ENCODE results near the gene KRT84.

Gene KRT84

DNA sequence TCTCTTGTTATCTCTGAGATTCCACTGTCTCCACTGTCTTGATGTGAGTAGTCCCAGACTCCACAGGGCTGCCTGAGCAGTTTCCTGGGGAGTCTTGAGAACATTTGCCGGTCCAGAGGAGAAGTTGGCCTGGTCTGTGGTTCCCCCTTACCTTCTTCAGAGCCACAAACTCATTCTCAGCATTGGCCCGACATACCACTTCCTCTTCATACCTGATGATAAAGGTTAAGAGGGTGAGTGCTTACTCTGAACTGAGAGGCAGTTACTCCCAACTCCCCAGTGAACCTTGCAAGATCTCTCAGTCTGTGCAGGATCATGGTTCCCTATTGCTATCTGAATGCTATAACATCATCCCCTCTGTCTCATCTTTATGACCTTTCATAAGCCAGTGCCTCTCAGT is 2.6 kb downstream of the KRT84 start:
- DNase-seq (ENCODE audit: low read depth), result no peak

DNA sequence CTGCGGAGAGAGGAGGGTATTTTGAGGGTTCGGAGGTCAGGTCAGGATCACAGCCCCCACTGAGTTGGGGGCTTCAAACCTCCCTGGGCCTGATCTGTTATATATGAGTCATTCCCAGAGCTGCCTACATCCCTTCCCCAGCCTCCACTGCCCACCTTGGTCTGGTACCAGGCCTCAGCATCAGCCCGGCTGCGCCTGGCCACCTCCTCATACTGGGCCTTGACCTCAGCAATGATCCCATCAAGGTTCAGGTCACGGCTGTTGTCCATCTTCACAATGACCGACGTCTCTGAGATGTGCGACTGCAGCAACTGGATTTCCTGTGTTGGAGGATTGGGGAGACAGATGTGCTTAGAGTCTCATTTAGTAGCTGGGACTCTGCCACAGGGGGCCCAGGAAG is 4.2 kb downstream of the KRT84 start:
- no peak for DNase-seq (ENCODE audit: low read depth)

DNA sequence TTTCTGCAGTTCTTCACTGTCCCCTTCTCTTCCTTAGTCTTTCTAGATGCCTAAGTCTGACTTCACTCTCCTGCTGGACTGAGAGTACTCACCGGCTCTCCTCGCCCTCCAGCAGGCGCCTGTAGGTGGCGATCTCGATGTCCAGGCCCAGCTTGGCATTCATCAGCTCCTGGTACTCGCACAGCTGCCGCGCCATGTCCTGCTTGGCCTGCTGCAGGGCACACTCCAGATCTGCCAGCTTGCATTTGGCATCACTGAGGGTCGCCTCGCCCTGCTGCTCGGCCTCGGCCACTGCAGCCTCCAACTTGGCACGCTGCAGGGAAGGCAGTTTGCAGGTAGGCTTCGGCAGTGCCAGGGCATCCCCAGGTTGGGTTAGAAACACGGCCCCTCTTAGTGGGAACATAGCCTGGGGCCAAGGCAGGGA is 5.2 kb downstream of the KRT84 start:
- DNase-seq (ENCODE audit: low read depth), result no peak

DNA sequence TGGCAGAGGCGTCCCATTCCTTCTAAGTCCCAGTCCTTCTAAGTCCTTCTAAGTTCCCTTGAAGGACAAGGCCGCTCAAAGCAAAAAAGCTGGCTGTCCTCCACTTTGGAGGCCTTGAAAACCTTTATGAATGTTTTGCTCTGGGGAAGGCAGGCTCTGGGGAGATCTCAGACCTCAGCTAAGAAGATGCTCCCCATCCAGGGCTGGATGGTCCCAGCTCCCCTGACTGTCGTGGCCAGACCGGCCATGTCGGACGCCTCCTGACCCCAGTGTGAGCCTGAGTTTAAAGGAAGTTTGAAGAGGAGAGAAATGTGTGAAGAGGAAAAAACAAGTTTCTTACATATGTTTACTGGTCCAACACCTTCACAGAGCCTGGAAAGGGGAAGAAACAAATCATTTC is 5.9 kb downstream of the KRT84 start:
- no peak for DNase-seq (ENCODE audit: low read depth)

DNA sequence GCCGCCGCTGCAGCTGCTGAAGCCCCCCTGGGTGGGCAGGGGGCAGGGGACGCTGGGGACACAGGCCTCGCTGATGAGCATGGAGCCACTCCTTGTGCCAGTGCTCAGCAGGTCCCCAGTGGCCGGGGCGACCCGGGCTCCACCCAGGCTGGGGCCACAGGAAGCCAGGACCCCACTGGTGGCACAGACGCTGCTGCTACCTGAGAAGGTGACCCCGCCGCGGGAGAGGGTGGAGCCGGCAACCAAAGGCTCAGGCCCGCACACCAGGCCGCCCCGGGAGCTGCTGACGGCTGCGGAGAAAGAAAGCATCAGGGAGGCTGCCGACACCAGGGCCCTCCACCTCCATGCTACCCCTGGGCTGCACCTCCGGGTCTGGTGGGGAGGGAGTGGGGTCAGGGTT is 7.4 kb downstream of the KRT84 start:
- DNase-seq (ENCODE audit: low read depth), result no peak

DNA sequence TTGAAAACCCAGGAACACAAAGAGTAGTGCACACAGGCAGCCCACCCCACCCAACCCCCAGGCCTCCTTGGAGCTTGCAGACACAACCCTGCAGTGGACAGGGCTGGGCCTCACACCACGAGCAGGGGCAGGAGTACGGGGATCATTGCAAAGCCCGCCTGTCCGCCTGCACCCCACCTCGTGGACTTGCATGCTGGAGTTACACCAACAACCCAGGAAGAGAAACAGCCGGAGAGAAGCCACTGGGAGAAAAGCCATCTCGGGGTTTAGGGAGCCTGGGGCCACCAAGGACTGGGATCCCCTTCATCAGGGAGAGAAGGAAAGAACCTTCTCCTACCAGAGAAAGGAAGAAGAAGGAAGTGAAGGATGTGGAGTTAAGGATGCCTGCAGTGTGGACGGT is 8.2 kb downstream of the KRT84 start:
- DNase-seq (ENCODE audit: low read depth), result no peak

DNA sequence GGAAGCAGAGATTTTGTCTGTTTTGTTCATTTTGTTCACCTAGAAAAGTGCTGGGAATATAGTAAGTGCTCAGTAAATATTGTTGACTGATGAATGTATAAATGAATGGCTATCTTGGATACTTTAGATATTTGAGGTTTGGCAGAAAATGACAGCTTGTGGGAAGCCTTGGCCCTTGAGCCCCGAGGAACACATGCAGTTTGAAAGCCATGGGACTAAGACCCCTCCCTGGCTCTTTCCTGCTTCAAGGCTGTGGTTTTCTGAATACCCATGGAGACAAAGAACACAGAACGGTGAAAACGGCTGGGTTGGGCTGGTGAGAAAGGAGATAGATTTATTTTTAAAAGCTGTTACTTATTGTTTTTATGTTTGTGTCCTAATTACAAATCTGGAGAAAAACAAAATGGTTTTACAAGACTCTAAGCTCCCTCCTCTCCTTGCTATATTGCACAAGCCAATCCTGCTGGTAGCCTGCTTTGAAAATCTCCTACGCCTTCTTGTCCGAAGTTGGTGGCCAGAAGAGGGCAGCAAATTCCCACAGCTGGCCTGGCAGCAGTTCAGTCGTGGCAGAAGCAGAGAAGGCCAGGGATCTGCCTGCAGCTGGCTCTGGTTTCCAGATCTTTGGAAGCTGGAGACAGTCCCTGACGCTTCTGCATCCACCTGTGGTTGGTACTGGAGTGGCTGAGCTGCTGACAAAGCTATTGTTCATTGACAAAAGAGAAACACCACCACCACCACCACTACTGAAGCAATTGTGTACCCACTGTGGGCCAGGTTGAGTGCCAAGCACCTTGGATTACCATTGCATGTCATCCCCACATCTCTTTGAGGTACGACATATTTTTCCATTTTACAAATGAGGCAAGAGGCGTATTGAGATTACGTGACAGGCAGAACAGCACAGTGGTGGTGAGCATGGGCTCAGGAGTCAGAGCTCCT is 13.0 kb downstream of the KRT84 start:
- DNase-seq (ENCODE audit: low read depth), result peak; percentile 55

DNA sequence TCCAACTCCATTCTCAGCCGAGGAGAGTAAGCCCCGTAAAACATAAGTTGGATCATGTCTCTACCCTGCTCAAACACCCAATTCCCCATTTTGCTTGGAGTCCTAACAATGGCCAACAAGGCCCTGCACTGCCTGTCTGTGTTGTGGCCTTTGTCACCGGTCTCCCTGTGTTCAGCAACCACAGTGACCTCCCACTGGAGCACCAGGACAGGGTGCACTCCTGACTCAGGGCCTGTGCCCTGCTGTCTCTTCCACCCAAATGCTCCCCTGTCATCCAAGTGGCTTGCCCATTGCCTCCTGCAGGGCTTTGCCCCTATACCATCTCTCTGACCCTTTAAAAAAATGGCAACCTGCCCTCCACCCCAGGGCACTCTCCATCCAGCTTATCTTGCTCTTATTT is 13.7 kb downstream of the KRT84 start:
- no peak for DNase-seq (ENCODE audit: low read depth)

DNA sequence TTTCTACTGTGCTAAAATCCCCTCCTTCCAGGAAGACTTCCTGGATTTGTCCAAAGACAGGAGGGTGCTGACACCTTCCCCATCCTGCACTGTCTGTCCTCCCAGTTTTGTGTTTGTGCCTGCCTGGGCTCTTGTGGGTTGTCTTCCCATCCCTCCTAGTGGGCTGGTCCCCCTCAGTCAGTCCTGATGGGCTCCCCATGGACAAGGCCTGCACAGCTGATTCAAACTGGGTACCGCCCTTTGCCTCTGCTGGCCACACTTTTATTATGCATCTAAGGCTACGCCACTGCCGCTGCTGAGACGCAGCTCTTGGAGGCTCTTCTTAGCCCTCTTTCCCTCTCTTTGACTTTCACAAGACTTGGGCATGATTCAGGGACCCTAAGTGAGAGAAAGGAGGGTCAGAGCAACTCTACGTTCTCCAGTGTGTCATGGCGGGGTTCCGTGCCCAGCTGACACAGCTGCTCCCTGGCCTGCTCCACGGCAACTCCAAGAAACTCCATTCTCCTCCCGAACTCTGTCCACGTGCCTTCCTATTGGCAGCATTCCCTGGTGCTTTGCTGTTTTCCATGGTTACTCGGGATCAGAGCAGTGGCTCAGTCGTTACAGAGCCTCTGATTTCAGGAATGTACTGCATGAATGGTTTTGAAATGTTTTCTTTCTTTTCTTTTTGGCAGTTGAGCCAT is 14.4 kb downstream of the KRT84 start:
- no peak for DNase-seq (ENCODE audit: low read depth)

DNA sequence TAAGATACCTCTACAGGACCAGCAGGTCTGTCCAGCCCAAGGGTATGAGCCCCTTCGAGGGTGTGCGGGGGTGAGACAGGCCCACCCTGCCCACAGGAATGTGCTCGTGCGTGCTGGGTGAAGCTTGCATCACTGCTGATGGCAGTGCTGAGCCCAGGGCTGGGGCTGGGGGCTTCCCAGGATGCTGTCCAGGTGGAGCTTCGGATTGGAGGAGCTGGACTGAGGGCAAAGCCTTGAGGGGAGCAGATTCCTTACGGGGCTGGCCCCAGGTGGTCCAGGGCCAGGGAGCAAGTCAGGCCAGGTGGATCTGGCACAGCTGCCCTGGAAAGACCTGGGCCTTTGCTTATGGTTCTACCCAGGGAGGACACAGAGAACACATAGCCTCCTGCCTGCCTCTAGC is 15.6 kb downstream of the KRT84 start:
- no peak for DNase-seq (ENCODE audit: low read depth)

DNA sequence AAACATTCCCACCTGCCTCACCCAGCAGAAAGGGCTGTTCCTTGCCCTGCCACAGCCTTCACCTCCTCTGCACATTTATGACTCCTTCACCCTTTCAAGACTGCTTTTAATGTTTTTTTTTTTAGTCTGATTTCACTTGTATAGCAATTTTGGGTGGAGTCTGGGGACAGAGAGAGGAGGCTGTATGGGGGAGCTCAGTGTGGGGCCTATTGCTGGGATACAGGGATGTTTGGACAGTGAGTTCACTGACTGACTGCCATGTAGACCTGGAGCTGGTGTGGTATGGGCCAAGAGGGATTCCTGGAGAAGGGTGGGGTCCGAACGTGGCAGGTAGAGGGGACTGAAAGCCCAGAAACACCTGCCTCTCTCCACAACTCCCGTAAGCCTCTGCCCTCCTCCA is 16.2 kb downstream of the KRT84 start:
- DNase-seq (ENCODE audit: low read depth), result no peak

DNA sequence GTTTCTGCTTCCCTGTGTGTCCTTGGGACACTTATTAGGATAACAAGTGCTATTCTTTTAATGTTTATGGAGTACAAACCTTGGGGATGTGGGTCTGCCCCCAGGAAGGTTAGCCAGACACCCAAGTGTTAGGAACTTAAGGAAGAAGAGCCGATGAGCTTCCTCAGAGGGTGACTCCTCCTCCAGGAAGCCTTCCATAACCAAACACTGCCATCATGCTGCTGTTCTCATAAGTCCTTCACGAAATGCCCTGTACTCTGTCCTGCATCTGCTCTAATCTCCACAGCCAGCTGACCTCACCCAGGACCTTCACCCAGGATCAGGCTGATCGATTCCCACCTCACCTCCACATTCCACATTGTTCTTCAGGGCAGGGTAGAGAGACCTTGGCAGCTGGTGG is 16.9 kb downstream of the KRT84 start:
- DNase-seq (ENCODE audit: low read depth), result no peak

DNA sequence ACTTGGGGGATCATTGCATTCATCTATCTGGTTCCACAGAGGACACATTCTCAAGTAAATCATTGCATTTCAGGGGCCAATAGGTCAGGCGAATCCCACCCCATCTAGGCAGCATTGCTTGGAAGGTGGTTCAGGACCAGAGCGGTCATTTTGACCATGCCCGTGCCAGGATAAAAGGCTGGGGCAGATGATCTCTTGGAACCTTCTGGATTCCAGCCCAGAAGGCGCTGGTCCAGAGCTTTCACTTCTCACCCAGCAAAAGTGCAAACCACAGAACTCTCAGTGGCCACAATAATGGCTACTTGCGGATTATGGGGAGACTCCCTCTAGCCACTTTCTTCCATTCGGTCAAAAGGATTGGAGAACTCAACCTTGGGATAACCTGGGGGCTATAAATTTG is 17.6 kb downstream of the KRT84 start:
- no peak for DNase-seq (ENCODE audit: low read depth)

DNA sequence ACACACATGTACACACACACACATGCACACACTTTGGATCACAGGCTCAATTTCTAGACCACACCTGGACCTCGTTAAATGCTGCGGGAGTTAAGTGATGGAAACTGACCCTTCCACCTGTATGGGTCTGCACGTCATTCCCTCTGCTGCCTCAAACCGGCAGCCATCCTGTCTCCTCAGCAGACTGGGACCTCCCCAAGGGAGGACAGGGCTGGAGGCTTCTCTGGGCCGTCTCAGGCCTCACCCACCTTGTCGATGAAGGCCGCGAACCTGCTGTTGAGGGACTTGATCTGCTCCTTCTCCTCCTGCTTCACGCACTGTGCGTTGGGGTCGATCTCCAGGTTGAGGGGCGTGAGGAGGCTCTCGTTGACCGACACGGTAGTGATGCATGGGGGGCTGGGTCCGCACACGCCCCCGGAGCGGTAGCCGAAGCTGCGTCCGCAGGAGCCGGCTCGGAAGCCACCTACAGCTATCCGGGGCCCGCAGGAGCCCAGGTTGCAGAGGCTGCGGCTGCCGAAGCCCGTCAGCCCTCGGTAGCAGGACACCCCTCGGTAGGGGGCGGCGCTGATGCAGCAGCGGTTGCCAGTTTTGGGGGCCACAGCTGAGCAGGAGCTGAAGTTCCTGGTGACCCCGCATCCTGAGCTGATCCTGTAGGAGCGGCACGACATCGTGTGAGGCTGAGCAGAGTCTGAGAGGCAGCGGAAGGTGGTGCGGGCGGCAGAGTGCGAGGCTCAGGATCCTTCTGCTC is 18.5 kb downstream of the KRT84 start, which contains the start of gene KRT85:
Gene KRT85, minus strand, starts transcription at position 744 of the 748 bp plus-strand sequence. Its CDS starts 76 bp downstream, at position 668.
- DNase-seq (ENCODE audit: low read depth), result no peak

DNA sequence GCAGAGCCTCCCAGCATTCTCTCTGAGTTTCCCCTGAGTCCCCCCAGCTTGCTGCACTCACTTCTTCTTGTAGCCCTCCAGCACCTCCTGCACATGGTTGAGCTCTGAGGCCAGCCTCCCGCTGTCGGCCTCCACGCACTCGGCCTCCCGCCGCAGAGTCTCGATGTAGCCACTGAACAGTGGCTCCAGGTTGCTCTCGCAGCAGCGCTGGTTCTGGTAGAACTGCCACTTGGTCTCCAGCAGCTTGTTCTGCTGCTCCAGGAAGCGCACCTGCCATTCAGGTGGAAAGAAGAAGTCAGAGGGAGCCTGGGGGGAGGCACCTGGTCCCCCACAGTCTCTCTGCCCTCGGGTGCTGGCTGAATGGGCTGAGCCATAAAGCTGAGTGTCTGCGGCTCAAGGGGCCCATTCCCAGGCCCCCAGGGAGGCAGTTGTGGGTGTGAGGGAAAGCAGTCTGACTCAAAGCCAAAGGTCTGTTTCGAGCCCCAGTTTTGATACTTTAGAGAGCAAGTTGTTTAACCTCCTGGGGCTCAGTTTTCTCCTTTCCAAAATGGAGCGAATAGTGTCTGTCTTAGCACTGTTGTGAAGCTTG is 20.5 kb downstream of the KRT84 start:
- DNase-seq (ENCODE audit: low read depth), result no peak

DNA sequence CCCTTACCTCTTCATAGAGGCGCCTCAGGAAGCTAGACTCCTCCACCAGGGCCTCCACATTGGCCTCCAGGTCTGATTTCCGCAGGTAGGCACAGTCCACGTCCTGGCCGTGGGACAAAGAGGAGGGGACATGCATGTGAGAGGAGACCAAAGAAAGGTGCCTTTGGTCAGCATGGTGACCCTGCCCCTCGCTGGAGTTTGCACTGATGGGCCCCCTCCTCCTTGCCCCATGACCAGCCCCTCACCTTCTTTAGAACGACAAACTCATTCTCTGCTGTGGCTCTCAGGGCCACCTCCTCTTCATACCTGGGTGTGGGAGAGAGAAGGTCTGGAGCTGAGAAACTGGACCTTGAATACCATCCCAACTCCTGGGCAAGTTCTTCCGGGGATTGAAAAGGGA is 21.4 kb downstream of the KRT84 start:
- no peak for DNase-seq (ENCODE audit: low read depth)

DNA sequence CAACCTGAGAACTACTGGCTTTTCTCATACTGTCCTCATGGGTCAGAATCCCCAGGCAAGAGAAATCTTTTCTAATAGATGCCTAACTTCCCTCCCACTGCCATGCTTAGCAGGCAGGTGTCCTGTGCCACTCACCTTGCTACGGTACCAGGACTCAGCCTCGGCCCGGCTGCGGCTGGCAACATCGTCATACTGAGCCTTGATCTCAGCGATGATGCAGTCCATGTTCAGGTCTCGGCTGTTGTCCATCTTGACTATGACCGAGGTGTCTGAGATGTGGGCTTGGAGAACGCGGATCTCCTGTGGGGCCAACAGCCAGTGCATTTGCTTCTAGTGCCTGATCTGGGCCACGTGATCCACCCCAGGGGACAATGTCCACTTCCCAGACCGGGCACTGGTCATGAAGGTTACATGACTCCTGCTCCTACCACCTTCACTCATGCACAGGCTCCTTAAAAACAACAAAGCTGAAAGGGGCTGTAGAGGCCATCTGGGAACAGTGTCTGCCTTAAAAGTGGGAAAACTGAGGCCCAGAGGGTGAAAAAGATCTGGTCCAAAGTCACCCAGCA is 22.3 kb downstream of the KRT84 start:
- DNase-seq (ENCODE audit: low read depth), result no peak

DNA sequence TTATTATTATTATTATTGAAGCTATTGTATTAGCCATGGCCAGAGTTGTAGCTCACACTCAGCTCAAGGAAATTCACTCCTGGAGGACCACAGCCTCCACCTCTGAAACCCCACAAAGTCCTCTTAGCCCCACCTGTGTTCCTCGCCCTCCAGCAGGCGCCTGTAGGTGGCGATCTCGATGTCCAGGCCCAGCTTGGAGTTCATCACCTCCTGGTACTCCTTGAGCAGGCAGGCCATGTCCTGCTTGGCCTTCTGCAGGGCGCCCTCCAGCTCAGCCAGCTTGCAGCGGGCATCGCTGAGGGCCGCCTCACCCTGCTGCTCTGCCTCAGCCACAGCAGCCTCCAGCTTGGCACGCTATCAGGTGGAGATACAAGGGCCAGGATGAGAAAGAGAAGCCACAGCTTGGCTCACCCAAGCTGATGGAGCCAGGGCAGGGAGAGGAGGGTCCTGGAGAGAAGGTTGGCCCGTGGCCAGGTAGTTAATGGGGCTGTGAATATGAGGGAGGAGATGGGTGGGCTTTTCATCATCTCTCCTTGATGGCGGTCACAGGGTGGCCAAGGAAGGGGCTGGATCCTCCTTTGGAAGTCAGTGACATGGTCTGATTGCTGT is 23.2 kb downstream of the KRT84 start:
- DNase-seq (ENCODE audit: low read depth), result no peak

DNA sequence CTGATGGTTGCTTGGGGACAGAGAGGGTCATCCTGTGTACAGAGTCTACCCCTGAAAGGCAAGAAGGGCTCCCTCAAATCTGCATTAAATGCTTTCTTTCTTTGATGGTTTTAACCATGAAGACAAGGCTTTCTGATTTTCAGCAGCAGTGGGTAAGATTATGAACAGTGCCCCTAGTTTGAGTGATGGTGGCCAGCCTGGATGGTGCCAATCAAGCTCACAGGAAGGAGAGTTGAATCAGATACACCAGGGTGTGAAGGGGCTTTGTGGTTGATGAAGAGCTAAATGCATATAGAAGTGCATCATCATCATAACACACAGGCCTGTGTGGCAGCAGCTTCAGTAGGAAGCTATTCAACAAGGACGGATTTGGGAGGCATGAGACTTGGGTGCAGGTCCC is 23.9 kb downstream of the KRT84 start:
- DNase-seq (ENCODE audit: low read depth), result no peak

DNA sequence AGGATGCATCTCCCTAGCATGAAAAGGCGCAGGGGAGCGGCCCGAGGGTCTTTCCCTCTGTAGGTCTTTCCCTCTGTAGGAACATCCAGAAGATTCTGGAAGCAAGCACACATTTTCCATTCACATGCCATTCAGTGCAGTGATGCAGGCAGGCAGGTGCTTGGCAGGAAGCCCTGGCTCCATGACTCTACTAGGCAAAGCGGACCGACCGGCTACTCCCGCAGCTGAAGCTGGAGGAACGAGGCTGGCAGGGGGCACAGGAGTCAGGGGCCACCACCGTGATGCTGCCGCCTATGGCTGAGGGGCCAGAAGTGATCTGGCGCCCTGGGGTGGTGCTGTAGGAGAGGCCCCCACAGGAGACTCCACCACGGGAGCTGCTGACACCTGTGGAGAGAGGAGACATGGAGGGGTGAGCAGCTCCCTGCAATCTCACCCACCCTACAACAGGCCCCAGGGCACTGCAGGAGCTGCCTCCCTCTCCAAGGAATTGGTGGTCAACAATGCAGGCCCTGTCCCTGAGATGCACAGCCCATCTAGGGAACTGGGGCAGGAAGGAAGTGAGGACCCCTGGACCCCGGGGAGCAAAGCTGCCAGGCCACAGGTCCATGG is 24.7 kb downstream of the KRT84 start:
- DNase-seq (ENCODE audit: low read depth), result no peak

DNA sequence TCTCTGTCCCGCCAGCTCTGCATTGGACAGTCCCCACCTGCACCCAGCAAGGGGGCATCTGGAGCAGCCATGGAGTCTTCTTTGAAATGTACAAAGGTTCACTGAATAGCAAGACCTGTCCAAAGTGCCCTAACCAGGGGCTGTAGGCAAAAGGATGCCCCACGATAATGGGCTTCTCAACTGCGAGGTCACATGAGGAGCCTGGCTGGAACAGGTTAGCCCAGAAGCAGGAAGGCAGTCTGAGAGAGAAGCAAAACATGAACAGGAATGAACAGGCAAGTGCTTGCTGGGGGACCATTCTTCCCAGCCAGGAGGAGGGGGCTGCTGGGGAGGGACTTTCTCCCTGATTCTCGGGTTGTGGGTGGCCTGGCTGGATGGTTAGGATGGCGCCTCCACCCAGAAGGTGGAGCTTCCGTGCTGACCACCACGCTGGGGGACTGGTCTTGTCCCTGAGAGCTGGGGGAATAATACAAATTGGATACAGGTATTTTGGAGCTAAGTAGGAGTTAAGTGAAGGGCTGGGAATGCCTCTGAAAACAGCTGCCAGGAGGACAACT is 25.3 kb downstream of the KRT84 start:
- DNase-seq (ENCODE audit: low read depth), result no peak
